ENCODE results near the gene LIPT1.

The LIPT1 gene

GRCh38 chr2:99153921-99154604 lies 704 bp upstream of the LIPT1 start:
- TF ChIP-seq SUZ12 (IDR thresholded peaks at IDR 0.05) (no peak), L3MBTL2 (conservative IDR thresholded peaks at IDR 0.05) (no peak), FOXA1 (IDR thresholded peaks at IDR 0.05) (no peak), SP1 (IDR thresholded peaks at IDR 0.05) (no peak), FOXM1 (IDR thresholded peaks at IDR 0.05; ENCODE audit: borderline replicate concordance) (no peak), CTBP1 (IDR thresholded peaks at IDR 0.05; ENCODE audit: borderline replicate concordance) (no peak), NFRKB (IDR thresholded peaks at IDR 0.05) (no peak), ARNT (IDR thresholded peaks at IDR 0.05) (no peak), ZNF384 (IDR thresholded peaks at IDR 0.05) (no peak), ELF4 (IDR thresholded peaks at IDR 0.05) (no peak)

GRCh38 chr2:99156891-99157290 lies 2.1 kb downstream of the LIPT1 start:
- no peak for TF ChIP-seq FOXM1 (IDR thresholded peaks at IDR 0.05; ENCODE audit: borderline replicate concordance)
- TF ChIP-seq BHLHE40 (IDR thresholded peaks at IDR 0.05; ENCODE audit: borderline replicate concordance) = no peak
- TF ChIP-seq ARNT (IDR thresholded peaks at IDR 0.05) = no peak
- no peak for TF ChIP-seq HDGF (IDR thresholded peaks at IDR 0.05; ENCODE audit: borderline replicate concordance)
- TF ChIP-seq L3MBTL2 (conservative IDR thresholded peaks at IDR 0.05) = no peak
- TF ChIP-seq FOXA1 (IDR thresholded peaks at IDR 0.05) = no peak
- no peak for TF ChIP-seq ELF4 (IDR thresholded peaks at IDR 0.05)
- no peak for TF ChIP-seq LEF1 (IDR thresholded peaks at IDR 0.05; ENCODE audit: borderline replicate concordance)
- TF ChIP-seq PKNOX1 (IDR thresholded peaks at IDR 0.05) = no peak
- ChIA-PET POLR2A (interaction anchor here (2.4 to 5.6 kb wide), 3 partner anchors 11 to 16 kb away, joined by 7 to 77 read pairs (median 44); partner anchors contain the start of gene C2orf15), CTCF (no interaction called here)
- no peak for DNase-seq (ENCODE audit: extremely low spot score)

More at GRCh38 chr2:99153921-99154604, 704 bp upstream of the LIPT1 start:
- CTCF ChIA-PET = interaction anchor here (0.6 to 1.5 kb wide), 2 partner anchors 13 to 258 kb away, joined by 3 to 6 read pairs; no protein-coding TSS in a partner anchor
- no peak for DNase-seq (ENCODE audit: extremely low spot score)
- POLR2A ChIA-PET = interaction anchor here (0.9 to 5.6 kb wide), 11 partner anchors 8 to 188 kb away, joined by 3 to 77 read pairs (median 5); partner anchors contain the start of genes C2orf15, EIF5B, MITD1 and MRPL30

GRCh38 chr2:99158599-99158998 lies 3.8 kb downstream of the LIPT1 start:
- ChIA-PET POLR2A (interaction anchor here (2.0 to 2.4 kb wide), 2 partner anchors 18 to 22 kb away, joined by 7 read pairs; partner anchors contain the start of genes MITD1 and MRPL30), CTCF (interaction anchor here (0.6 kb wide), 1 partner anchor 374 kb away, joined by 3 read pairs; no protein-coding TSS in a partner anchor)
- no peak for DNase-seq (ENCODE audit: extremely low spot score)
- TF ChIP-seq LEF1 (IDR thresholded peaks at IDR 0.05; ENCODE audit: borderline replicate concordance) = no peak
- TF ChIP-seq L3MBTL2 (conservative IDR thresholded peaks at IDR 0.05) = no peak
- no peak for TF ChIP-seq PKNOX1 (IDR thresholded peaks at IDR 0.05)
- no peak for TF ChIP-seq HDGF (IDR thresholded peaks at IDR 0.05; ENCODE audit: borderline replicate concordance)
- no peak for TF ChIP-seq ZNF384 (IDR thresholded peaks at IDR 0.05)

- no peak for TF ChIP-seq ZNF384 (IDR thresholded peaks at IDR 0.05)
- TF ChIP-seq ARNT (IDR thresholded peaks at IDR 0.05) = no peak
- TF ChIP-seq TARDBP (IDR thresholded peaks at IDR 0.05) = no peak
- no peak for TF ChIP-seq FOXM1 (IDR thresholded peaks at IDR 0.05; ENCODE audit: borderline replicate concordance)
- TF ChIP-seq NFRKB (IDR thresholded peaks at IDR 0.05) = no peak
- no peak for TF ChIP-seq FOXA1 (IDR thresholded peaks at IDR 0.05)
- TF ChIP-seq SUZ12 (IDR thresholded peaks at IDR 0.05) = no peak
- TF ChIP-seq LEF1 (IDR thresholded peaks at IDR 0.05; ENCODE audit: borderline replicate concordance) = no peak
- TF ChIP-seq HDGF (IDR thresholded peaks at IDR 0.05; ENCODE audit: borderline replicate concordance) = no peak
- TF ChIP-seq FOXK2 (IDR thresholded peaks at IDR 0.05) = no peak
- TF ChIP-seq PKNOX1 (IDR thresholded peaks at IDR 0.05) = no peak
- no peak for TF ChIP-seq L3MBTL2 (conservative IDR thresholded peaks at IDR 0.05)
- no peak for TF ChIP-seq SP1 (IDR thresholded peaks at IDR 0.05)
- TF ChIP-seq BHLHE40 (IDR thresholded peaks at IDR 0.05; ENCODE audit: borderline replicate concordance) = no peak
- TF ChIP-seq ELF4 (IDR thresholded peaks at IDR 0.05) = no peak
- TF ChIP-seq CTBP1 (IDR thresholded peaks at IDR 0.05; ENCODE audit: borderline replicate concordance) = no peak
- CTCF ChIA-PET = no interaction called here
- no peak for DNase-seq (ENCODE audit: extremely low spot score)
- POLR2A ChIA-PET = interaction anchor here (2.0 kb wide), 1 partner anchor 21 kb away, joined by 7 read pairs; the partner anchor contains the start of genes MITD1 and MRPL30
These were observed 4.8 kb downstream of the LIPT1 start for GRCh38 chr2:99159594-99159993.

GRCh38 chr2:99166218-99166617 lies 11.5 kb downstream of the LIPT1 start:
- DNase-seq (ENCODE audit: extremely low spot score) = no peak
- POLR2A ChIA-PET = interaction anchor here (1.6 to 5.3 kb wide), 3 partner anchors 11 to 25 kb away, joined by 5 to 44 read pairs (median 7); partner anchors contain the start of genes C2orf15, LIPT1 and TSGA10
- TF ChIP-seq PKNOX1 (IDR thresholded peaks at IDR 0.05) (no peak), BHLHE40 (IDR thresholded peaks at IDR 0.05; ENCODE audit: borderline replicate concordance) (no peak), SP1 (IDR thresholded peaks at IDR 0.05) (no peak), L3MBTL2 (conservative IDR thresholded peaks at IDR 0.05) (no peak), ELF4 (IDR thresholded peaks at IDR 0.05) (no peak), FOXK2 (IDR thresholded peaks at IDR 0.05) (no peak), CTBP1 (IDR thresholded peaks at IDR 0.05; ENCODE audit: borderline replicate concordance) (no peak), ZNF384 (IDR thresholded peaks at IDR 0.05) (no peak), SUZ12 (IDR thresholded peaks at IDR 0.05) (no peak), FOXA1 (IDR thresholded peaks at IDR 0.05) (no peak), HDGF (IDR thresholded peaks at IDR 0.05; ENCODE audit: borderline replicate concordance) (no peak)
- CTCF ChIA-PET = no interaction called here
